ENCODE measurements around the gene DEDD. TPM values are rescaled to one million over a fixed set of nuclear protein-coding genes. Genes with fewer than 3 reads are reported as not detected.

Gene DEDD
- polyA plus RNA-seq, 2 of the 4 experiments (the other 2 are of a cell fraction): 25.3 to 38.4 TPM

DNA sequence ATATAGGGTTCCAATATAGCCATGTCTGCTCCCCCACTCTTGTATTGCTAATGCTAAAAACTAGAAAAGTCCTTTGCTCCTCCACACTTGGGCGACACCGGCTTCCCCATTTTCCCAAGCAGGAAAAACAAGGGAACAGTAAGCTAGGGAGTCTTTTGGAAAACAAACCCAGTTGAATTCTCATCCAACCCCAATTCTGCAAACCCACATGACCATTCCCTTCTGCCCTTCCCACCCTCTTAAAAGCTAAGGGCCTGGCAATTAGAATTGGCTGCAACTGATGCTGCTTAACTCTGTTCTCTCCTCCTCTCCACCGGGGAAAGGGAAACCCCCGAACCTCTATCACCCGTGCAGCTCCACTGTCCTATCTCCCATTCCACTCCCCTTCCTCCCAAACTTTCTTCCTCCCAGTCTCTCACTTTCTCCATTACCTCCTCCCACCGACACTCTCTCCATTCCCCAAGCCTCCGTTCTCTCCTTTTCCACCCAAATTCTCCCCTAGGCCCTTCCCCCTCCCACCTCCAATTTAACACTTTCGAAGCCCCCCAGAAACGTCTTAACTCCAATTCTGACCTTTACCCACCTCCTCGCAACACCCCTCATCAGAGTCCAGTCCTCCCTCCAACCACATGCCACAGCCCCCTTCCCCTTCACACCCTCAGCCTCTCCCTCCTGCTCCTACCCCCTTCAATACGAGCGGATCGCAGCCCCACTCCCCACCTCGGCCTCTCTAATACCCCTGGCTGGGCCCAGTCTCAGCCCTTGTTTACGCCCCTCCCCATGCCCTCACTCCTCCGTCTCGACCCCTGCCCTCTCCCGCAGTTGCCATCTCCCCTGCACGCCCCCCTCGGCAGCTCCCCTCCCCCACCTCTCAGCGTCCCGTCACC, 701 bp downstream of the DEDD start (continued):
- TF ChIP-seq, protein P1, sequence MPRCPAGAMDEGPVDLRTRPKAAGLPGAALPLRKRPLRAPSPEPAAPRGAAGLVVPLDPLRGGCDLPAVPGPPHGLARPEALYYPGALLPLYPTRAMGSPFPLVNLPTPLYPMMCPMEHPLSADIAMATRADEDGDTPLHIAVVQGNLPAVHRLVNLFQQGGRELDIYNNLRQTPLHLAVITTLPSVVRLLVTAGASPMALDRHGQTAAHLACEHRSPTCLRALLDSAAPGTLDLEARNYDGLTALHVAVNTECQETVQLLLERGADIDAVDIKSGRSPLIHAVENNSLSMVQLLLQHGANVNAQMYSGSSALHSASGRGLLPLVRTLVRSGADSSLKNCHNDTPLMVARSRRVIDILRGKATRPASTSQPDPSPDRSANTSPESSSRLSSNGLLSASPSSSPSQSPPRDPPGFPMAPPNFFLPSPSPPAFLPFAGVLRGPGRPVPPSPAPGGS (IDR thresholded peaks at IDR 0.05): no peak
- TF ChIP-seq, protein P2, sequence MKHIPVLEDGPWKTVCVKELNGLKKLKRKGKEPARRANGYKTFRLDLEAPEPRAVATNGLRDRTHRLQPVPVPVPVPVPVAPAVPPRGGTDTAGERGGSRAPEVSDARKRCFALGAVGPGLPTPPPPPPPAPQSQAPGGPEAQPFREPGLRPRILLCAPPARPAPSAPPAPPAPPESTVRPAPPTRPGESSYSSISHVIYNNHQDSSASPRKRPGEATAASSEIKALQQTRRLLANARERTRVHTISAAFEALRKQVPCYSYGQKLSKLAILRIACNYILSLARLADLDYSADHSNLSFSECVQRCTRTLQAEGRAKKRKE (CRISPR knock-in tag; IDR thresholded peaks at IDR 0.05; ENCODE audit: low read depth): no peak
- TF ChIP-seq BHLHE40 (IDR thresholded peaks at IDR 0.05; ENCODE audit: low read depth, low read length): no peak
- no peak for TF ChIP-seq JUNB (IDR thresholded peaks at IDR 0.05)
- no peak for TF ChIP-seq CEBPB (IDR thresholded peaks at IDR 0.05)
- TF ChIP-seq ESRRA (IDR thresholded peaks at IDR 0.05; ENCODE audit: borderline replicate concordance, low read length): no peak

DNA sequence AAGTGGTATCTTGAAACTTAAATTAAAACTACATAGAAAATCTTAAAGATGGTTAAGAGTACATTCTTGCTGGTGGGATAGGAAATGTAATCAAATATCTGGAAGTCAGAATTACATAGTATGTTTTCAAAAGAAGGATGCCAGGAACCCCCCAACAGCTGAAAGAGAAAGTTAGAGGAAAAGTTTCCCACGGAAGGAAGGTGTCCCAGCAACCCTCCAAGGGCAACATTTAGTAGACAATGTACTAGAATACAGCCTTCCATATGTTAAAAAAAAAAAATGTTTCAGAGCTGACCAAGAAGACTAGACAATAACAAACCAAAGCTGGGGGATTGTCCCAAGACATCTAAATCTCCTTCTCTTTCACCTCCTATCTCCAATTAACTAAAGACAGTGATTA, 2.2 kb downstream of the DEDD start:
- DNase-seq (ENCODE audit: low read depth in 1 of 2, low spot score in 1 of 2) (no peak), ATAC-seq (no peak), FAIRE-seq (no peak)
- 61% methylated on average over 1 of the region's 1 CpG for WGBS (ENCODE audit: missing lambda C conversion rate)
- TF ChIP-seq, protein P3, sequence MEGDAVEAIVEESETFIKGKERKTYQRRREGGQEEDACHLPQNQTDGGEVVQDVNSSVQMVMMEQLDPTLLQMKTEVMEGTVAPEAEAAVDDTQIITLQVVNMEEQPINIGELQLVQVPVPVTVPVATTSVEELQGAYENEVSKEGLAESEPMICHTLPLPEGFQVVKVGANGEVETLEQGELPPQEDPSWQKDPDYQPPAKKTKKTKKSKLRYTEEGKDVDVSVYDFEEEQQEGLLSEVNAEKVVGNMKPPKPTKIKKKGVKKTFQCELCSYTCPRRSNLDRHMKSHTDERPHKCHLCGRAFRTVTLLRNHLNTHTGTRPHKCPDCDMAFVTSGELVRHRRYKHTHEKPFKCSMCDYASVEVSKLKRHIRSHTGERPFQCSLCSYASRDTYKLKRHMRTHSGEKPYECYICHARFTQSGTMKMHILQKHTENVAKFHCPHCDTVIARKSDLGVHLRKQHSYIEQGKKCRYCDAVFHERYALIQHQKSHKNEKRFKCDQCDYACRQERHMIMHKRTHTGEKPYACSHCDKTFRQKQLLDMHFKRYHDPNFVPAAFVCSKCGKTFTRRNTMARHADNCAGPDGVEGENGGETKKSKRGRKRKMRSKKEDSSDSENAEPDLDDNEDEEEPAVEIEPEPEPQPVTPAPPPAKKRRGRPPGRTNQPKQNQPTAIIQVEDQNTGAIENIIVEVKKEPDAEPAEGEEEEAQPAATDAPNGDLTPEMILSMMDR (IDR thresholded peaks at IDR 0.05): no peak
- TF ChIP-seq GATA3 (IDR thresholded peaks at IDR 0.05; ENCODE audit: borderline replicate concordance) (no peak), FOXS1 (CRISPR knock-in tag; IDR thresholded peaks at IDR 0.05) (no peak), RNF2 (IDR thresholded peaks at IDR 0.05; ENCODE audit: borderline replicate concordance, low read depth) (no peak), RFX5 (IDR thresholded peaks at IDR 0.05) (no peak), CBX8 (IDR thresholded peaks at IDR 0.05) (no peak), MYC (IDR thresholded peaks at IDR 0.05; ENCODE audit: borderline replicate concordance, low read length) (no peak), NR3C1 (IDR thresholded peaks at IDR 0.05) (no peak), SMC3 (IDR thresholded peaks at IDR 0.05) (no peak)
- TF ChIP-seq, protein P4, sequence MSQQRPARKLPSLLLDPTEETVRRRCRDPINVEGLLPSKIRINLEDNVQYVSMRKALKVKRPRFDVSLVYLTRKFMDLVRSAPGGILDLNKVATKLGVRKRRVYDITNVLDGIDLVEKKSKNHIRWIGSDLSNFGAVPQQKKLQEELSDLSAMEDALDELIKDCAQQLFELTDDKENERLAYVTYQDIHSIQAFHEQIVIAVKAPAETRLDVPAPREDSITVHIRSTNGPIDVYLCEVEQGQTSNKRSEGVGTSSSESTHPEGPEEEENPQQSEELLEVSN (IDR thresholded peaks at IDR 0.05; ENCODE audit: borderline replicate concordance, low read depth): no peak
- TF ChIP-seq, protein P5, sequence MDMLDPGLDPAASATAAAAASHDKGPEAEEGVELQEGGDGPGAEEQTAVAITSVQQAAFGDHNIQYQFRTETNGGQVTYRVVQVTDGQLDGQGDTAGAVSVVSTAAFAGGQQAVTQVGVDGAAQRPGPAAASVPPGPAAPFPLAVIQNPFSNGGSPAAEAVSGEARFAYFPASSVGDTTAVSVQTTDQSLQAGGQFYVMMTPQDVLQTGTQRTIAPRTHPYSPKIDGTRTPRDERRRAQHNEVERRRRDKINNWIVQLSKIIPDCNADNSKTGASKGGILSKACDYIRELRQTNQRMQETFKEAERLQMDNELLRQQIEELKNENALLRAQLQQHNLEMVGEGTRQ (IDR thresholded peaks at IDR 0.05): no peak
- Histone ChIP-seq H3K4me3 (no peak overlapping the region), H3K9me3 (no peaks in the 10 kb centered on the region), H3K4me1 (peaks cover 20% of the 10 kb centered on the region), H3K4me2 (peak overlapping the region; percentile 88; the same call in 2 of the 3 replicates), H3K27ac (no peak overlapping the region)
- CTCF ChIA-PET: interaction anchor here (1.1 to 3.6 kb wide), 2 partner anchors 13 to 36 kb away, joined by 3 to 12 read pairs; partner anchors contain the start of genes NIT1, PFDN2 and PPOX
- POLR2A ChIA-PET: no interaction called here

Measured in A549 (cell line).